CD4-positive, alpha-beta T cell treated with Interleukin-1 beta for 1 hour (primary cell): ENCODE measurements around the gene PLXNB2.

ENCODE experiments used
- DNase-seq, 2 donors: peaks; one replicate each; pipeline ENCODE4 v3.0.0-alpha.2; 2020 to 2022

The PLXNB2 gene

DNA sequence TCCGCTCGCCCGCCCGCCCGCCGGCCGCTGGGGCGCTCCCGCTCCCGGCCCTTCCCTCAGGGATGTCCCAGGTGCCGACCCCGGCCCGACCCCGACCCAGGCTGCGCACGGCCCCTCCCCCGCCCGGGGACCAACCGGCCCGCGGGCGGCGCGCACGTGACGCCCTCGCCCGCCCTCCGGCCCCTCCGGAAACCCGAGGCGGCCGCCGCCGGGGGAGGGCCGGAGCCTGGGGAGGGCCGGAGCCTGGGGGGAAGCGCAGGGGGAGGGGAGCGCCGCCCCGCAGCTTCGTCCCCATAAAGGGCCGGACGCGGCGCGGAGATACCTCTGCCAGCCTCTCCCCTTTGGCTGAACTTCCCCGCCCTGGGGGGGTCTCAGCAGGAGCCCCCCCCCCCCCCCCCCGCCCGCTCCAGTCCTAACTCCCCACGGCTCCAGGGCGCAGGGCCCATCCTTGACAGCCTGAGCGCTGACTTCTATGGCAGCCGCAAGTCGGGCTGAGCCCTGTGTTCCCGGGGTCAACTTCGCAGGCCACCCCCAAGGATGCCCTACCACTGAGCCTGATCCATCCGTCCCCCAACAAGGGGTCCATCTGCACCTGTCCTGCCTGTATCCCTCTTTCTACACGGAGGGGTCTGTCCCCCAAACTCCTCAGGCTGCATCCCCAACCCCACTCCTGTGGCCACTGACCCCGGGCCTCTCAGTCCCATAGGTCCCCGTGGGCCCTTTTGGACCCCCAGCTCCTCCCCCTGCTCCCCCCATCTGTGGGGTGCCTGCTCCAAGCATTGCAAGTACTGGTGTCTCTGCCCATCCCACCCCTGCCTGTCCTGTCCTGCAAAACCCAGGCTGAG is 45.6 kb downstream of the PLXNB2 start, which contains the start of gene MAPK12:
Gene MAPK12 (minus strand): TSS at position 69 of the 845 bp plus-strand sequence. CDS start 174 bp downstream, outside the sequence.
- no peak for DNase-seq

DNA sequence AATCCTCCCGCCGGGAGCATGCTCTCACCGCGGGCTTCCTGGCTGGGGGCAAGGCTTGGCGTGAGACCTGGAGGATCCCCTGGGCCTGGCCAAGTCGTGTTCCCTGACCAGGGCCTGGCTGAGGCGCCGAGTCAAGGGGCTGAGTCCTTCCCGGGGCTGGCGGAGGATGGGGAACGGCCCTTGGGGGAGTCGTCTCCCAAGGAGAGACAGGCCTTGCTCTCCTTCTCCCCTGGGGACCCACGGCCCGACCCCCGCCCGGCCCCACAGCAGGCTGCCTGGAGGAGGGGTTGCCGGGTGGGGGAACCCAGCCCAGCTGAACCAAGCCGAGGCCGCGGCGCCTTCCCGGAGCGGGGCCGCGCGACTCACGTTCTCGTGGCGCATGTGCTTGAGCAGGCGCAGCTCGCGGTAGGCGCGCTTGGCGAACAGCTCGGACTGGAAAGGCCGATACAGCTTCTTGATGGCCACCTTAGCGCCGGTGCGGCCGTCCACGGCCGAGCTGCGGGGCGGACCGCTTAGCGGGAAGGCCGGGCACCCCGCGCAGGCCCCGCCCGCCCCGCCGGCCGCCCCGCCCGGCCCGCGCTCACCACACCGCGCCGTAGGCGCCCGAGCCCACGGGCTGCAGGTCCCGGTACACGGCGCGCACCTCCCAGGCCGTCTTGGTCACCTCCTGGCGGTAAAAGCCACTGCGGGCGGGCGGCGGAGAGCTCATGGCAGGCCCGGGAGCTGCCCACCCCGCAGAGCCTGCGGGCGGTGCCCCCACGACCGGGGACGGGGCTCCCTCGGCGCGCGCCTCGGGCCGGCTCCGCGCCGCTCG is 46.4 kb downstream of the PLXNB2 start:
- DNase-seq, result no peak

DNA sequence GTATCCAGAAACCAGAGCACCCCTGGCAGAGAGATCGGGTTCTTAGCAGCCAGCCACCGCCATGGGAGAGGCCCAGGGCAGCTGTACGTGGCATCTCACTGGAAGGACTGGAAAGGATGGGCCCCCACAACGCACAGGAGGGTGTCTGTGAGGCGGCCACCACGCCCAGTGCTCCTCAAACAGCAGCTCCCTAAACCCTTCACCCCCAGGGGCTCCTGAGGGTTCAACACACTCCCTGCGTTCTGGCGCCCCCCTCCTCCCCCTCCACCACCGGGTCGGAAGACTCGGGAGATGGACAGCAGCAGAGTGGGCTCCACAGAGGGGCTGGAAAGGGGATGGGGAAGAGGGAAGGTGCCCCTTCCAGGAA is 47.0 kb downstream of the PLXNB2 start:
- DNase-seq, result no peak

DNA sequence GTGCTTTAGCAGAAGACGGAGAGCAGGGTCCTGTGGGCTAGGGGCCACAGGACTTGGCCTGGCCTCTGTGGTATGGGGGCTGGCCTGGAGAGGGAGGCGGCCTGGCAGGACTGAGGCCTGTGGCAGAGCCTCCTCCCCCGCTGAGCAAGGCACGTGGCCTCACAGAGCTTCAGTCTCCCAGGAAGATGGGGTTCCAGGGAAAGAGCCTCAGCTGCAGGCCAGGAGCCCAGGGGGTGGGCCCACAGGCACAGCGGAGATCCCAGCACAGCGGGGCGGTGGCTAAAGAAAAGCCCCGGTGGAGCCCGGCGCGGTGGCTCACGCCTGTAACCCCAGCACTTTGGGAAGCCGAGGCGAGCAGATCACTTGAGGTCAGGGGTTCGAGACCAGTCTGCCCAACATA is 48.1 kb downstream of the PLXNB2 start:
- no peak for DNase-seq

DNA sequence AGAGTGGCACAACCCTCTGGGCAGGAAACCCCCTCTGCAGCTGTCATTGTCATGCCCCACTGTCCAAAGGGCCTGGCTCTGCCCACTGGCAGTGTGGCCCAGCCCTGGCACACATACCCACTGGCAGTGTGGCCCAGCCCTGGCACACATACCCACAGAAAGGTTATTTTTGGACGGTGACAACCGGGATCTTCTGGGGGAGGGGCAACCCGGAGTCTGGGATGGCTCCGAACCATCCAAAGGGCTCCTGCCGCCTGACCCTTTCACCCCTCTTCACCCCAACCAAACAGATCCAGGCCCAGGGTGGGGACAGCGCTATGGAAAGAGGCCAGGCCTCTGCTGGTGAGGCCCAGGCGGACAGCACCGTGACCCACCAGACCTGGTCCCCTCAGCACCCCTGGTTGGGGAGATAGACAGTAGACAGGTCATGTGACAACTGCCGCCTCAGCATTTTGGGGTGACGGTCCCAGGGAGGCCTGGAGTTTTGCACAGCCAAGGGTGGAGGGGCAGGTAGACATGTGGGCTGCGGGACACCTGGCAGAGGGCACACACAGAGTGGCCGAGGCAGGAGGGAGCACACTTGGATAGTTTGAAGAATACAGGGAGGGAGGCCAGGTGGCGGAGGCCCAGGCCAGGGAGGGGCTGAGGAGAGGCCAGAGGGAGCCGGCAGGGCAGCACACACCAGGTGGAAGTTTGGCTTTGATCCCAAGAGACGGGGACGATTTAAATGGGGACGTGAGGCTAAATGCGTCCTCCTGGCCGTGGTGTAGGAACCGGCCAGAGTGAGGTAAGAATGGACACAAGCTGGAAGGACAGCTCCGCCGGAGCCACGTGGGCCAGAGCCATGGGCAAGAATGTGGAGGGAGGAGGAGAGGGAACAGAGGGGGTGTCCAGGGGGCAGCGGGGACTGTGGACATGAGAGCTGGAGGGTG is 48.8 kb downstream of the PLXNB2 start:
- DNase-seq, result no peak

DNA sequence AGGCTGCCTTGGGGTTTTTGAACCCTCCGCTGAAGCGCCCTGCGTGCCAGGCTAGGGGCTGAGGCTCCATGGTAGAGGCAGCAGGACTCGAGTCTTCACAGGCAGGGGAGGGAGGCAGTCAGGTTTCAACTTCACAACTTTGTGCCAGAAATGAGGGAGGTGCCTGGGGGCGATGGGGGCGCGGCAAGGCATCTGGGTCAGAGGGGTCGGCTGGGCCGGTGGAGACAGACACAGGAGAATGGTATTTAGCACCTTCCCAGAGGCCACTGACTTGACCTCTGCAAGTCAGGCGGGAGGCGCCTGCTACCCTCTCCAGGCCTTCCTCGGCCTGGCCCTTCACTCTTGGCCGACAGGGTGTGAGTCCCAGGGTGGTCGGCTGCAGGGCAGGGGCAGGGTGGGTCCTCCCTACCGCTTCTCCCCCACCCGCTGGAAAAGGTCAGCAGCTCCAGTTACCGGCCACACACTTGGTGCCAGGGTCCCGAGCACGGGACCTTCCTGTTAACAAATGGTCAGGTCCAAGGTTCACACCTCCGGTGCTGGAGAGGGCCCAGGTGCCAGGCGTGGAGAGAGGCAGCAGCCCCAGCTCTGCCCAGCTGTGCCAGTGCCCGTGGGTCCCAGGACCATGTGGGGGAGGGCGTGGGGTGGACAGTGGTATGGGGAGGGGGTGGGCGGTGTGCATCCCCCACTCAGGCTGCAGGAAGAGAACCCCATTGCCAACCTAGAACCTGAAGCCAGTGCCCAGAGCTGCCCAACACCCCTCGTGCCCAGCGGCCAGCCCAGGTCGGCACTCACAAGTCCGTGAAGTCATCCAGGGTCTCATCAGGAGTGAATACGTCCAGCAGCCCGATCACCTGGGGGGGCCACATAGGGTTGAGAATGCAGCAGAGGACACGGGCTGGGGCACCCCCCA is 49.7 kb downstream of the PLXNB2 start:
- DNase-seq, result no peak

DNA sequence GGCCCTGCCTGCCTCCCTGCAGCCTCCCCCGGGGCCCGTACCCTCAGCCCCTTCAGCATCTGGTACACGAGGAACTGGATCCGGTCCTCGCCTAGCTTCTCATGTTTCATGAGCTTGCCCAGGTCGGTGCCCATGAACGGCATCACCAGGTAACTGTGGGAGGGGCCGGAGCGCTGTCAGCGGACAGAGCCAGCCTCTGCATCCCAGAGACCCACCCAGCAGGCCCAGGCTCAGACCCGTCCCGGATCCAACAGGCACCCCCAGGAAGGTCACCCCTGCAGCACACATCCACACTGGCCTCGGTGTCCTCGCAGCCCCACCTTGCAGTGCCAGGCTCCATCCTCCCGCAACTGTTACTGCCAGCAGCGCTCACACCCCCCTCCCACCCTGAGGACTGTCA is 50.4 kb downstream of the PLXNB2 start:
- no peak for DNase-seq

DNA sequence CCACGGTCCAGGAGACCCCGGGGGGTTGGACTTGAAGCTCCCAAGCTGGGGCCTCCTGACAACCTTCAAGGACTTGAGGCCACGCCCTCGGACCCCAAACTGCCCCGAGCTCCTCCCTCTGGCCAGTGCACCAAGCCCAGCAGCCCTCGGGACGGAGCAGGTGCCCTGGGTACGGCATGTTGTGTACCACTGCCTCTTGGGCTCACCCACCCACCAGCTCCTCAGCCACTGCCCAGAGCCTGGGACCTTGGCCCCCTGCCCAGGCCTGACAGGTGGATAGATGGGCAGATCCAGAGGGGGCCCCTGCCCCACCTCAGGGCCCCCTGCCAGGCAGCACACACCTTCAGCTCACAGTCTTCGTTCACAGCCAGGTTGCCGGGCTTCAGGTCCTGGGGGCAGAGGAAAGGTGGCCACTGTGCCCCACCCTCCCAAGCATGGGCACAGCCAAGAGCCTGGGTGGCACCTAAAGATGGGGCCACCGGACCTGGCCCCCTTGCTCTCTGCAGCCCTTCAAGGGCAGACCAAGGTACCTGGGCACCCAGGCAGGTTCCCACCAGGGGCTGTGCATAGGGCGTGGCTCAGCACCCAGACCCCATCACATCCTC is 51.1 kb downstream of the PLXNB2 start:
- DNase-seq, result no peak

DNA sequence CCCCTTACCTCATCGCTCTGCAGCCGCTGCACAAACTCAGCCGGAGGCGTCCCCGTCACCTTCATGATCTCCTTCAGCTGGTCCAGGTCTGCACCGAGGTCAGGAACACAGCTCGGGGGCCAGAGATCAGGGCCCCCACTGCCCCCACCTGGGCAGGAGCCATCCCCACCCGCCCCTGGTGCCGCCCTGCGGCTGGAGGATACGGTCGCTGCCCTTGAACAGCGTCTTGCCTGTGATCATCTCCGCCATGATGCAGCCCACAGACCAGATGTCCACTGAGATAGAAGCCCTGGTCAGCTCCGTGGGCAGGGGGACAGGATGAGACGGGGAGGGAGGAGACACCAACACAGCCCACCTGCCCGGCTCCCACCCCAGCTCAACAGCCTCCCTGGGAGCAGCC is 51.8 kb downstream of the PLXNB2 start:
- DNase-seq, result no peak

DNA sequence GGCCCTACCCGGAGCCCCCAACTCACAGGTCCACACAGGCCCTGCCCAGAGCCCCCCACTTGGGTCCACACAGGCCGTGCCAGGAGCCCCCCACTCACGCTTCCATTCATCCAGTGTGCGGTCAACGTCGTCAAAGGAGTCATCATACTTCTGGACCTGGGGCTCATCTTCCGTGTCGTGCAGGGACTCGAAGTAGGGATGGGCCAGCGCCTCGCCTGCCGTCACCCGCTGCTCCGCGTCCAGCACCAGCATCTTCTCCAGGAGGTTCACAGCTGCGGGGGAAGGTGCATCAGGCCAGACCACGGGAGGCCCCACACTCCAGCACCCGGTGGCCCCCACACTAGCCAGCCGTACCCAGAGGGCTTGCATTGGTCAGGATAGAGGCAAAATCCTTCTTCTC is 52.3 kb downstream of the PLXNB2 start:
- DNase-seq, result no peak

DNA sequence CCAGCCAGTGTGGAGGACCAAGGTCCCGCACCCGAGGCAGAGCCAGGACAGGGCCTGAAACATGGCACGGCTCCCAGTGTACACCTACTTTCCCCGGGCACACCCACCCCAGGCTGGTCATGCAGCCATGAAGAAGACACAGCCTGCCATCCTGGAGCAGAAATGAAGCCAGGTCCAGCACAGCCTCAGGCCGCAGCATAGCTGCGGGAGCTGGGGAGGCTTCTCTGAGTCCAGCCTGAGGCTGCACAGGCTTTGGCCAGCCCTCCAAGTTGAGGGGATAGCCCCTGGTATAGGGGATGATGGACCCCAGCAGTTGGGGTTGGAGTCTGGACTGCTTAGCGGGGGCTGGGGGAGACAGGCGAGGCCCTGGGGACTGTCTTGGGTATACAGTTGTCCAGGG is 53.5 kb downstream of the PLXNB2 start:
- no peak for DNase-seq

DNA sequence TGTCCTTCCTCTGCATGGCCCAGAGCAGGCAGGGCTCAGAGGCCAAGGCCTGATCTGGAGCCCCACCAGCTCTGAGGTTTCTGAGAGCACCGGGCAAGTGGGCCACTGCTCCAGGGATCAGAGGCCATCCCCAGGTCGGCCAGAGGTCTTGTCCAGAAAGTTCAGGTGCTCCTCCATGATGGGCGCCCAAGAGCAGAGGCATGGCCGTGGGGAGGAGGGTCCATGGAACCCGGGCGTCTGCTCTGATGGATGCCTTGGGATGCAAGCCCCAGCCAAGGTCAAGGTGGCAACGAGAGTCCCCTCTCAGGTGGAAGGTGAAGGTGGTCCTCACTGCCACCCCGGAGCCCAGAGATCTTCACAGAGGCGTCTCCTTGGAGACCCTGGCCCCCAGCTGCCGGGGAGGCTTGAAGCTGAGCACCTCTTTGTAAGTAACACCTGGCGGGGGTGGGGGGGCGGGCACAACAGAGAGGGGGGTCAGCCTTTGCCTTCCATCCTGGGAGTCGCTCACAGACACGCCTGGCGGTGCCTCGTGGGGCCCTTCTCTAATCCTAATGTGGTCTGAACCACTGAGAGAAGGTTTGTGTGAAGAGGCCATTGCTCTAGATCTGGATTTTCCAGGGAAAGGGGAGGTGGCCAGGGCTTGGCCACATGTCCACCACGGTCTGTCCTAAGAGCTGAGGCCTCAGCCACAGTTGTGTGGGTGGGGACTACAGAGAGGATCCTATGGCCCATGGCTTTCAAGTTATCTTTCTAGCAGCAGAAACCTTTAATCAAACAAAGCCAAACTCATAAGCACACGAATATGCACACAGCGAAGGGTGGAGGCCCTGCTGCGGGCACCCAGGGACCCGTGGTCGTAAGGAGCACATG is 54.2 kb downstream of the PLXNB2 start:
- no peak for DNase-seq

DNA sequence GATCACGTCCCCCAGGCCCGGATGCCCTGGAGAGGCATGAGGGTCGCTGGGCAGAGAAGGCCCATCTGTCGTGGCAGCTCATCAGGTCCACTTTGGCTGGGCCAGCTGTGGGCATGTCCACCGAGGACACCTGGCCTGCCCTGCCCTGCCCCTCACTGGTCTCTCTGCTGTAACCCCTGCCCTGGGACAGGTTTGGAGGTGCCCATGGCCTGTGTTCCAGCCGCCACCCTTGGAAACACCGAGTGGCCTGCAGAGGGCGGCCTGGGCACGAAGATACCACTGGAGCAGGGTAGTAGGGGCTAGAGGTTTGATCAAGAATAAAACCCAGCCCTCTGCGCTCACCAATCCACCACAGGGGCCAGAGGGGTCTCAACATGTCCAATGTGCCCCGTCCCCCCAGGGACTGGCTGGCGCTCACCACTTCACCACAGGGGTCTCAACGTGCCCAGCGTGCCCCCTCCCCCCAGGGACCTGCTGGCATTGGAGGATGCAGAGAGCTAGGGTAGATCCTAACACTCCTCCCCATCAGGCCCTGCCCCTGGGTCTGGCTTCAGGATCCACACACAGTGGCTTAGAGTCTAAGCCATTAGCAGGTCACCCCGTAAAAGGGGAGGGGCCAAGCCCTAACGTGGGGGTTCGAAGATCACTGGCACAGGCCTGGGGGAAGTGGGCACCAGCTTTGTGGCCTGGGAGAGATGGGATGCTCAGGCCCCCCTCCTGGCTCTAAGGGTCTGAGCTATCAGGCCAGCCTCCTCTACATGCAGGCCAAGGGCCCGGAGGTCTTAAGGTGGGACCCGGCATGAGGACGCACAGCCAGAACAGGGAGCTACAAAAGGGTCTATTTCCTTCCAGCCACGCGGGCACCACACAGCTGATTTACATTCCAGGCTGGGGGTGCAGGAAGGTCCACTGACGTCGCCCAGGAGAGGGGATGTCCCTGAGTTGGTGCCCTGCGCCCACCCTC is 55.1 kb downstream of the PLXNB2 start:
- peak; percentile 73 to 77 for DNase-seq

DNA sequence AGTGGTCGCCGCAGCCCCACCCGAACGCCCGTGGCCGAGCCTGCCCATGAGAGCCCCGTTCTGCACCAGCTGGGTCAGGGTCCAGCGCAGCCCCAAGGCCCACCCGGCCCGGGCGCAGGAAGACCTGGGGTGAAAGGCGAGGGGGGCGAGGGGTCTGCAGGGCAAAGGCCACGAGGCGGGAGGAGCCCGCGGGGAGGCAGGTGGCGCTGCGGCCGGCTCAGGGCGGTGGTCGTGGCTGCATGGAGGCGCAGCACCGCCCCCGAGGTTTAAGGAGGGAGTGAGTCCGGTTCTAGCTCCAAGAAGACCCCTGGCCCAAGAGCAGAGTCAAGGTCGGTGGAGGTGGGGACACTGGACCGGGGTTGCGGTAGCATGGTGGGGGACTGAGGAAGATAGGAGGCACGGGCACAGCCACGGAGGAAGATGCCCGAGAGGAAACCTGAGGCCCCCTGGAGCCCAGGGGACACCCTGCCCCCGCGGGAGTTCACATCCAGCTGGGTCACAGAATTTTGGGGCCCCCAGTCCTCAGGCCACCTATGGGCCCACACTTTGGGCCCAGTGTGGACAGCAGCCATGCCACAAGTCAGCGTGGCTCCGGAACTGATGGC is 55.9 kb downstream of the PLXNB2 start:
- DNase-seq, result no peak

DNA sequence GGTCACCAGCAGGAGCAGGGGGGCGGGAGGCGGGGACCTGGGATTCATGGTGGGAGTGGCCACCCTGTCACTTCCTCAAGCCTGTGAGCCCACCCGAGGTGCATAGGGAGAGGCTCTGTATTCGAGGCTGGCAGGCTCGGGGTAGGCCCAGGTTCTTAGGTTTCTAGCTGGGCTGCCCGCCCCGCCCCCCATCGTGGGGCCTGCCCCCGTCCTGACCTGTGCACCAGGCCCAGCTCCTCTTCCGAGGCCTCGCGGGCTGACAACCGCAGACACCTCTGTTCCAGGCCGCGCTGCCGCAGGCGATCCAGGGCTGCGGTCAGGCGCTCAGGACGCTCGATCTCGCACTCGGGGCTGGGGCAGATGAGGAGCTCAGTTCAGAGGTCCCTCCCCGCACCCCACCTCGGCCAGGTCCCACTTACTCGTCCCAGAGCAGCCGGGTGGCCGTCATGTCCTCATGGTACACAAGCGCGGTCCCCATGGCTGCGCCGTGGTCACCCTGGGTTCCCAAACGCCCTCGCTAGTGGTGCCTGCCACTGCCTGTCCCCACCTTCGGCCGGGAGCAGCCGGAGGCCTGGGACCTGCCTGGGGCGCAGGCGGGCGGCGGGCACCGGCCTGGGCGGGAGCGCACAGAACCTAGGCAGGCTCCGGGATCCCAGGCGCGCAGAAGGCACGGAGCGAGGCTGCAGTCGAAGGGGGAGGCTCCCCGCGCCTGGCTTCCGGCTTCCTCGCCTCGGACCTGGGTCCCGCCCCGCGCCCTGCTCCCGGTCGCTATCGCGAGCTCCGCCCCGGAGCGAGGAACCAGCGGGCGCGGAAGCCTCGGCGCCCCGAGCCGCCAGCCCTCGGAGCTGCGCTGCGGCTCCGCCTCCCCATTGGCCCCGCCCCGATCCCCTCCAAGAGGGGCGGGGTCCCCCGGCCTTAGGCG is 56.6 kb downstream of the PLXNB2 start, which contains the start of gene HDAC10:
Gene HDAC10 (minus strand): TSS at position 711 of the 922 bp plus-strand sequence. CDS start 233 bp downstream, at position 478.
- DNase-seq, result peak; percentile 84 to 85

DNA sequence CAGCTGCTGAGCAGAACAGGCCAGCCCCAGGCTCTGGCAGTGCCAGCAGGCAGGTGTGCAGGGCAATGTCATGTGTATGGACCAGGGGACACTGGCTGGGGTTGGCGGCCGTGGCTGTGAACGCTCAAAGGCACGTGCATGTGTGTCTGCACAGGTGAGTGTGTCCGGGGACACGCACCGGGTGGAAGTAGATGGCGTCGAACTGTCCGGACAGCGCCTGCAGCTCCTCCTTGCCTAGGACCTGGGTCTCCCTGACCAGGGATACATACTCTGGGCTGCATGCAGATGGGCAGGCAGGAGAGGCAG is 57.2 kb downstream of the PLXNB2 start:
- no peak for DNase-seq
